ENCODE data around the gene SLC25A21.

- TF ChIP-seq CTCF (tag by site-specific recombination; IDR thresholded peaks at IDR 0.05): no peak
- TF ChIP-seq ZBTB1 (tag by site-specific recombination; IDR thresholded peaks at IDR 0.05): no peak
- TF ChIP-seq ZNF24 (tag by site-specific recombination; IDR thresholded peaks at IDR 0.05): no peak
- TF ChIP-seq PATZ1 (tag by site-specific recombination; IDR thresholded peaks at IDR 0.05): no peak
- TF ChIP-seq ZNF473 (tag by site-specific recombination; IDR thresholded peaks at IDR 0.05): no peak
- no peak for TF ChIP-seq ZNF221 (tag by site-specific recombination; IDR thresholded peaks at IDR 0.05; ENCODE audit: borderline replicate concordance)
- no peak for TF ChIP-seq TSHZ1 (tag by site-specific recombination; IDR thresholded peaks at IDR 0.05; ENCODE audit: borderline replicate concordance)
- TF ChIP-seq ZNF140 (tag by site-specific recombination; IDR thresholded peaks at IDR 0.05): no peak
- no peak for TF ChIP-seq BCL11A (tag by site-specific recombination; IDR thresholded peaks at IDR 0.05; ENCODE audit: low read depth)
- no peak for TF ChIP-seq HIC1 (tag by site-specific recombination; IDR thresholded peaks at IDR 0.05)
- TF ChIP-seq ZNF10 (tag by site-specific recombination; IDR thresholded peaks at IDR 0.05): no peak
- no peak for TF ChIP-seq ZNF239 (tag by site-specific recombination; IDR thresholded peaks at IDR 0.05)
- no peak for TF ChIP-seq ZNF792 (tag by site-specific recombination; IDR thresholded peaks at IDR 0.05)
- TF ChIP-seq ZNF335 (tag by site-specific recombination; conservative IDR thresholded peaks at IDR 0.05): no peak
Observed at GRCh38 chr14:37047996-37048395, 124.4 kb downstream of the SLC25A21 start.
